ENCODE measurements around the gene PTPRN2.
"Not testable (repeated sequence)": the region's sequence is repeated elsewhere in the genome, so short reads cannot be mapped to it uniquely, and the experiment has no call there.

The PTPRN2 gene

DNA sequence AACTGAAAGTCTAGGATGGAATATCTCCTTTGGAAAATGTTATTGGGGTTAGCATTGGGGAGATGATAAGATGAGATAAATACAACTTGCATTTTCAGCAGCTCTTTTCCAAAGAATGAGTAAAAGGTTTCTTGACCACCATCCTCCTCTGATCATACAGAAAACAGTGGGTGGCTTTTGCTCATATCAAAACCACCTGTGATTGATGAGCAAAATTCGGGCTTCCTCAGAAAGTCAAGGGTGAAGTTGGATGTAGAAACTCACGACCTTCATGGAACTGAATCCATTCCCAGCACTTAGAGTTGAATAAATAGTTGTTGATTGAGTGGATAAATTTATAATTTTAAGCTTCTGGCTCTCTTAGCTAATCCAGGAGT lies 1092.5 kb downstream of the PTPRN2 start:
- no peak for DNase-seq (ENCODE audit: low read depth)

DNA sequence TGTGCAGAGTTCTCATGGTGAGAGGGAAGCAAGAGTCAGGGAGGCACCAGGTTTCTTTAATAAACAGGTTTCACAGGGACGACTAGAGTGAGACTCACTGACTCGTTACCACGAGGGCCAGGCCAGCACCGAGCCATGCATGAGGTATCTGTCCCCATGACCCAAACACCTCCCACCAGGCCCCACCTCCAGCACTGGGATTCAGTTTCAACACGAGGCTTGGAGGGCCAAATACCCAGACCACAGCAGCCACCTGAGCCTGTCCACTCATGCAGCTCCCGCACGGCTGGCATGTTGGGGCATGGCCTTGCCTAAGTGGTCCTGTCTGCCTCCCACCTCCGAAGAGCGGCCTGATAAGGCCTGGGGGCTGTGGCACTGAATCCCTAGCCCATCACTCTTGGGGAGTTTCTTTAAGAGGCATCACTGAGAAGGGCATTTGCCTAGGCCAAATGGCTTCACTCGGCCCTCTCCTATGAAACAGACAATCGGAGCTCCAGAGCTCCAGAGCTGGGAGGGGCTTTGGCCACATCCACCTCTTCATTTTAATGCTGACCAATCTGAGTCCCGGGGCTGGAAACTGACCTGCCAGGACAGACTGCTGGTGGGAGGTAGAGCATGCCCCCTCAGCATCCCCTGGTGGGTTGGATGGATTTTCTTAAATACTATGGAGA lies 1093.0 kb downstream of the PTPRN2 start:
- DNase-seq (ENCODE audit: low read depth) = no peak

DNA sequence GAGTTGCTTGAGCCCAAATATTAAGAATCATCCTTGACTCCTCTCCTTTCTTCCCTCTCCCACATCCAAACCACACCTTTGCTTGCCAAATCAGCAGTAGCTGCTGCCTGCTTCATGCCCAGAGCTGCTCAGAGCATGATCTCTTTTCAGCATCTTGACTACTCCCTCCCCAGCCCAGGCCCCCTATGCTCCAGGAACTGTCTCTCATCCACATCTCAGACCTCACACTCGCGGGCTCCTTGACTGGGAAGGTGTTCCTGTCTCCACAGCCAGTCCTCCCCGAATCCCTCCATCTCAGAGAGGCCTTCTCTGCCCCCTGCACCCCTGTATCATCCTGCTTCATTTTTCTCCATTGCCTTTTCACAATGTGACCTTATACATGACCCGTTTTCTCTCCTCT lies 1093.8 kb downstream of the PTPRN2 start:
- DNase-seq (ENCODE audit: low read depth) = no peak

DNA sequence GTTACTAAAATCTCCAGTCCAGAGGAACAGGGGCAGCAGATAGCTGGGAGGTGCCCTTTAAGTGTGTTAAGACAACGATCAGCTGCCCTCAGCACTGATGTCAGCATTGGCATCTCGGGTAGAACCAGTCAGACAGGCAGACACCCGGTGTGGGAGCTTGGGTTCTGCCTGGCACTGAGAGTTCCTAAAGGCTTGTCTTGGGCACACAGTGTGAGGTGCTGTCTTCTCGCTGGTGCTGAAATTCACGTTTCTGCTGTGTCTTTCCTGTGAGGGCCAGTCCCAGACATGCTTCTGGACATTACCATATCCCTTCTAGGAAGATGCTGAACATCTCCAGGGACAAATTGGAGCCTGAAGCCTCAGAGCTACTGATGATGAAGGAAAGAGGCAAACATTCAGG lies 1094.6 kb downstream of the PTPRN2 start:
- no peak for DNase-seq (ENCODE audit: low read depth)

DNA sequence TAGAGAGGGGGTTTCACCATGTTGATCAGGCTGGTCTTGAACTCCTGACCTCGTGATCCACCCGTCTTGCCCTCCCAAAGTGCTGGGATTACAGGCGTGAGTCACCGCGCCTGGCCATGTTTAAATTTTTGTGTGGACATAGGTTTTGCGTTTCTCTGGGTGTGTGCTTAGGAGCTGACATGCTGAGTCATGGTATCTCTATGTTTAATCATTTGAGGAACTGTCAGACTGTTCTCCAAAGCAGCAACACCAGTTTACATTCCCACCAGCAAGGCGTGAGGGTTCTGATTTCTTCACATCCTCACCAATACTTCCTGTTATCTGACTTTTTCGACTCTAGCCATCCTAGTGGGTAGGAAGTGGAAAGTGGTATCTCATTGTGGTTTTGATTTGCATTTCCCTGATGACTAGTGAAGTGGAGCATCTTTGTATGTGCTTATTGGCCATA lies 1097.1 kb downstream of the PTPRN2 start:
- no peak for DNase-seq (ENCODE audit: low read depth)

DNA sequence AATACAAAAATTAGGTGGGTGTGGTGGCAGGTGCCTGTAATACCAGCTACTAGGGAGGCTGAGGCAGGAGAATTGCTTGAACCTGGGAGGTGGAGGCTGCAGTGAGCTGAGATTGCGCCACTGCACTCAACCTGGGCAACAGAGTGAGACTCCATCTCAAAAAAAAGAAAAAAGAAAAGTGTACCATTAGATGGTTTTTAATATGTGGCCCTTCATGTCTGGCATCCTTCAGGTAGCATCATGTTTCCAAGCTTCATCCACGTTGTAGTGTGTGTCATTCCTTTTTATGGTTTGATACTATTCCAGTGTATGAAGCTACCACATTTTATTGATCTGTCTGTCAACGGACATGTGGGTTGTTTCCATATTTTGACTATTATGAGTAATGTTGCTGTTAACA lies 1097.8 kb downstream of the PTPRN2 start:
- not testable (repeated sequence) for DNase-seq (ENCODE audit: low read depth)

Measured in stimulated activated CD8-positive, alpha-beta memory T cell treated with anti-CD3 and anti-CD28 coated beads, Interleukin-15, amount 100 ng/mL, for 24 hours (primary cell).